ENCODE data around the gene ABCA13. TPM values are rescaled to one million over a fixed set of nuclear protein-coding genes. Genes with fewer than 3 reads are reported as not detected.

ABCA13 gene
- polyA plus RNA-seq, 1 of the 3 experiments (the other 2 are of a cell fraction) = not detected

DNA sequence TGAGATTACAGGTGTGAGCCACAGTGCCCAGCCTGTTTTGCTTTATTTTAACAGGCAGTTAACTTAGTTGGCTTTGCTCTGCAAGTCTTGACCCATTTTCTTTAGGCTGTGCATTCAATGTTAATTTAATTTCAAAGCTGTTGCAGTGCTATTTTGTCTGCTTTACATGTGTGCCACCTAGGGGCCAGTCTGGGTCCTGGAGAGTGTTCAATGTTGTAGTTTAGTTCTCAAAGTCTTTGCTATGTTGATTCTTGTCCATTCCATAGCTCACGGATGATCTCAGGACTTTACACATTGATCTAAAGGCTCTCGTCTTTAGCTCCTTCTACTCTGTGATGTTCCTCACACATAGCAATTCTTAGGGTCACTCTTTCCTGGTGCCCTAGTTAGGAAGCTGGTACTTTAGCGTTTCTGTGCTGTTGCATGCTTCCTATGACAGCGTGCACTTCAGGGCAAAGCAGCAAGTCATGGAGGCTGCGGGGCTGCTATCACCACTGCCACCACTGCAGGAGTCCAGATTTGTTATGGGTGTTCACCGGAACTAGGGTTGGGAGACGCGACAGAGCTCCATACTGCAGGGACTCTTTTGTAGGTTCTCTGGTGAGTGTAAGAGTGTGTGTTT is 16.4 kb upstream of the ABCA13 start:
- POLR2A ChIA-PET = no interaction called here

DNA sequence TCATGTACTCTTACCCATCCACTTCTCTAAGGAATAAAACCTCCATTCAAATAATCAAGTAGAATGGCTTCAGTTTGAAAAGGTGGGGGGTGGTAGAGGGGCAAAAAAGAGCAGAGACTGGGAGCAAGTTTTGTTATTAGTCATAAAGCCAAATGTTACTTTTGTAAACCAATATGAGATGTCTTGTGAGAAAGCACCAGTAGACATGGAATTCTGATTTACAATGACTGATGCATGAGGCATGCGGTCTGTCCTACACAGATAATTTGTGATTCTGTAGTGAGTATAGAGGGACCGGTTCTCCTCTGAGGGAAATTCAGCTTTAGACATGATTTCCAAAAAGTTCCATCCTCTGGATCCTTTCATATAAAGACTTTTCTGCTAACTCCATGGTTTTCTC is 12.9 kb upstream of the ABCA13 start:
- no peak overlapping the region for H3K27ac ChIP-seq (ENCODE audit: low read depth in 2 of 2, low read length in 1 of 2)
- H3K79me2 ChIP-seq (ENCODE audit: insufficient read depth) = no peaks in the 10 kb centered on the region
- ChIA-PET POLR2A (no interaction called here), CTCF (interaction anchor here (0.7 to 1.4 kb wide), 2 partner anchors 14 to 48 kb away, joined by 3 read pairs; no protein-coding TSS in a partner anchor)
- H3F3A ChIP-seq (replicated peaks; ENCODE audit: insufficient read depth) = no peaks in the 10 kb centered on the region
- no peak overlapping the region for H3K4me3 ChIP-seq (ENCODE audit: low read depth in 2 of 2, low read length in 1 of 2)
- 3% methylated on average over 2 of the region's 2 CpGs for WGBS (ENCODE audit: low lambda C conversion rate)
- H2AFZ ChIP-seq (ENCODE audit: low read depth) = no peak overlapping the region
- no peaks in the 10 kb centered on the region for H3K36me3 ChIP-seq (replicated peaks in 1 of 2; ENCODE audit: control insufficient read depth in 1 of 2, insufficient read depth in 2 of 2, low read length in 1 of 2)
- no peak overlapping the region for H3K4me2 ChIP-seq
- H3K9ac ChIP-seq = no peak overlapping the region
- H3K9me2 ChIP-seq = no peaks in the 10 kb centered on the region
- no peak for DNase-seq
- H3K27me3 ChIP-seq (ENCODE audit: insufficient read depth) = peaks cover 45% of the 10 kb centered on the region
- H3K4me1 ChIP-seq (ENCODE audit: control insufficient read depth in 1 of 2, insufficient read depth in 2 of 2, low read depth in 1 of 2, low read length in 1 of 2) = no peaks in the 10 kb centered on the region
- no peaks in the 10 kb centered on the region for H3K9me3 ChIP-seq
- H4K20me1 ChIP-seq (ENCODE audit: insufficient read depth) = no peaks in the 10 kb centered on the region
- TF ChIP-seq TCF12 (IDR thresholded peaks at IDR 0.05) (no peak), TAF1 (IDR thresholded peaks at IDR 0.05; ENCODE audit: borderline replicate concordance, low read depth, low read length) (no peak), NFIC (IDR thresholded peaks at IDR 0.05; ENCODE audit: borderline replicate concordance) (no peak), YY1 (IDR thresholded peaks at IDR 0.05; ENCODE audit: low read depth) (no peak), TEAD4 (IDR thresholded peaks at IDR 0.05; ENCODE audit: borderline replicate concordance, insufficient read depth) (no peak), MXI1 (IDR thresholded peaks at IDR 0.05; ENCODE audit: low read depth, low read length) (no peak), FOSL2 (IDR thresholded peaks at IDR 0.05; ENCODE audit: borderline replicate concordance, low read depth) (no peak), MEF2A (IDR thresholded peaks at IDR 0.05; ENCODE audit: borderline replicate concordance, low read depth) (no peak), GABPA (IDR thresholded peaks at IDR 0.05; ENCODE audit: low read depth) (no peak), RAD21 (IDR thresholded peaks at IDR 0.05; ENCODE audit: low read length) (no peak), SIN3A (IDR thresholded peaks at IDR 0.05; ENCODE audit: borderline replicate concordance, low read depth, low read length) (no peak), RFX5 (IDR thresholded peaks at IDR 0.05; ENCODE audit: low read length) (no peak)
- TF ChIP-seq, protein P1, sequence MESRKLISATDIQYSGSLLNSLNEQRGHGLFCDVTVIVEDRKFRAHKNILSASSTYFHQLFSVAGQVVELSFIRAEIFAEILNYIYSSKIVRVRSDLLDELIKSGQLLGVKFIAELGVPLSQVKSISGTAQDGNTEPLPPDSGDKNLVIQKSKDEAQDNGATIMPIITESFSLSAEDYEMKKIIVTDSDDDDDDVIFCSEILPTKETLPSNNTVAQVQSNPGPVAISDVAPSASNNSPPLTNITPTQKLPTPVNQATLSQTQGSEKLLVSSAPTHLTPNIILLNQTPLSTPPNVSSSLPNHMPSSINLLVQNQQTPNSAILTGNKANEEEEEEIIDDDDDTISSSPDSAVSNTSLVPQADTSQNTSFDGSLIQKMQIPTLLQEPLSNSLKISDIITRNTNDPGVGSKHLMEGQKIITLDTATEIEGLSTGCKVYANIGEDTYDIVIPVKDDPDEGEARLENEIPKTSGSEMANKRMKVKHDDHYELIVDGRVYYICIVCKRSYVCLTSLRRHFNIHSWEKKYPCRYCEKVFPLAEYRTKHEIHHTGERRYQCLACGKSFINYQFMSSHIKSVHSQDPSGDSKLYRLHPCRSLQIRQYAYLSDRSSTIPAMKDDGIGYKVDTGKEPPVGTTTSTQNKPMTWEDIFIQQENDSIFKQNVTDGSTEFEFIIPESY (IDR thresholded peaks at IDR 0.05; ENCODE audit: borderline replicate concordance, low read depth) = no peak

More for the DNA sequence above, 16.4 kb upstream of the ABCA13 start:
- Histone ChIP-seq H3K4me3 (ENCODE audit: low read depth in 2 of 2, low read length in 1 of 2) (peak overlapping the region in 1 of 2 experiments; percentile 14; a peak in 1 of 4 replicates), H3K36me3 (replicated peaks in 1 of 2; ENCODE audit: control insufficient read depth in 1 of 2, insufficient read depth in 2 of 2, low read length in 1 of 2) (no peaks in the 10 kb centered on the region), H3K27me3 (ENCODE audit: insufficient read depth) (peaks cover 55% of the 10 kb centered on the region), H3F3A (replicated peaks; ENCODE audit: insufficient read depth) (no peaks in the 10 kb centered on the region), H3K79me2 (ENCODE audit: insufficient read depth) (no peaks in the 10 kb centered on the region), H3K9me3 (no peaks in the 10 kb centered on the region), H3K27ac (ENCODE audit: low read depth in 2 of 2, low read length in 1 of 2) (no peak overlapping the region), H3K4me2 (no peak overlapping the region), H2AFZ (ENCODE audit: low read depth) (peak overlapping the region; percentile 32; the same call in 1 of the 2 replicates), H3K9me2 (no peaks in the 10 kb centered on the region), H3K4me1 (ENCODE audit: control insufficient read depth in 1 of 2, insufficient read depth in 2 of 2, low read depth in 1 of 2, low read length in 1 of 2) (no peaks in the 10 kb centered on the region), H3K9ac (no peak overlapping the region), H4K20me1 (ENCODE audit: insufficient read depth) (no peaks in the 10 kb centered on the region)
- WGBS (ENCODE audit: low lambda C conversion rate) = 24% methylated on average over 8 of the region's 8 CpGs
- TF ChIP-seq, protein P2, sequence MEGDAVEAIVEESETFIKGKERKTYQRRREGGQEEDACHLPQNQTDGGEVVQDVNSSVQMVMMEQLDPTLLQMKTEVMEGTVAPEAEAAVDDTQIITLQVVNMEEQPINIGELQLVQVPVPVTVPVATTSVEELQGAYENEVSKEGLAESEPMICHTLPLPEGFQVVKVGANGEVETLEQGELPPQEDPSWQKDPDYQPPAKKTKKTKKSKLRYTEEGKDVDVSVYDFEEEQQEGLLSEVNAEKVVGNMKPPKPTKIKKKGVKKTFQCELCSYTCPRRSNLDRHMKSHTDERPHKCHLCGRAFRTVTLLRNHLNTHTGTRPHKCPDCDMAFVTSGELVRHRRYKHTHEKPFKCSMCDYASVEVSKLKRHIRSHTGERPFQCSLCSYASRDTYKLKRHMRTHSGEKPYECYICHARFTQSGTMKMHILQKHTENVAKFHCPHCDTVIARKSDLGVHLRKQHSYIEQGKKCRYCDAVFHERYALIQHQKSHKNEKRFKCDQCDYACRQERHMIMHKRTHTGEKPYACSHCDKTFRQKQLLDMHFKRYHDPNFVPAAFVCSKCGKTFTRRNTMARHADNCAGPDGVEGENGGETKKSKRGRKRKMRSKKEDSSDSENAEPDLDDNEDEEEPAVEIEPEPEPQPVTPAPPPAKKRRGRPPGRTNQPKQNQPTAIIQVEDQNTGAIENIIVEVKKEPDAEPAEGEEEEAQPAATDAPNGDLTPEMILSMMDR (IDR thresholded peaks at IDR 0.05) = peak; percentile 92
- TF ChIP-seq SMC3 (IDR thresholded peaks at IDR 0.05; ENCODE audit: low read depth, low read length) (peak; percentile 59), NRF1 (IDR thresholded peaks at IDR 0.05; ENCODE audit: low read depth, low read length) (no peak), RAD21 (IDR thresholded peaks at IDR 0.05; ENCODE audit: low read length) (peak; percentile 77)
- TF ChIP-seq, protein P1 (IDR thresholded peaks at IDR 0.05; ENCODE audit: borderline replicate concordance, low read depth) = no peak
- DNase-seq = peak; percentile 32
- CTCF ChIA-PET = interaction anchor here (0.6 to 1.7 kb wide), 21 partner anchors 10 to 1655 kb away, joined by 3 to 20 read pairs (median 3); no protein-coding TSS in a partner anchor
